ENCODE results near the gene TOMM70.

TOMM70 gene

DNA sequence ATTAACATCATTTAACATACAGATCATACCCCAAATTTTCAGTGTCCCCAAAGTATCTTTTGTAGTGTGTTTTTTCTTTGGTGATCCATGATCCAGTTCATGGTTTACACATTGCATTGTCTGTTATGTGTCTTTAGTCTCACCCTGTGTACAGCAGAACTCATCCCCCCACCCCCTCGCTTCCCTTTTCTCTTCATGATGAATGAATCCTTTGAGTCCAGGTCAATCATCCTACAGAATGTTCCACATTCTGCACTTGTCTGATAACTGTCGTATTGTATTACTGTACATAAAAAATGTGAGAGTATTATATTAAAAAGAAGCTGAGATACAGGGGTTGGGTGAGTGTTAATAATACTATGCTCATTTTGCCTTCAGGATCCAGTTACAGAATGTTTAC is 80.9 kb downstream of the TOMM70 start:
- DNase-seq: no peak

DNA sequence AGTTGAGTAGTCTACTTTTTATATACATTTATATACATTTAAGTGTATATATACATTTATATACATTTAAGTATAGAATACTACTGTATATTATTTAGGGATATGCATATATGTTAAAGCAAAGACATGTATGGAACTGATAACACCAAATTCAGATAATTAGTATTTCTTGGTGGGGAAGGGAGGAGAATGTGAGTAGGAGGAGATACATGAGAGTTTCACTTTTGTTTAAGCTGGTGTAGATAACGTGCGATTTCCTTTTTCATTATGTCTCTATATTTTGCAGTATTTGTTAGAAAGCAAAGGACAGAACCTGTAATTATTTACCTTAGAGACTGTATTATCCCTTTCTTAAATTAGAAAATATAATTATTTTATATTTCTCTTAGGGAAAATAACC is 83.0 kb downstream of the TOMM70 start:
- DNase-seq: no peak

DNA sequence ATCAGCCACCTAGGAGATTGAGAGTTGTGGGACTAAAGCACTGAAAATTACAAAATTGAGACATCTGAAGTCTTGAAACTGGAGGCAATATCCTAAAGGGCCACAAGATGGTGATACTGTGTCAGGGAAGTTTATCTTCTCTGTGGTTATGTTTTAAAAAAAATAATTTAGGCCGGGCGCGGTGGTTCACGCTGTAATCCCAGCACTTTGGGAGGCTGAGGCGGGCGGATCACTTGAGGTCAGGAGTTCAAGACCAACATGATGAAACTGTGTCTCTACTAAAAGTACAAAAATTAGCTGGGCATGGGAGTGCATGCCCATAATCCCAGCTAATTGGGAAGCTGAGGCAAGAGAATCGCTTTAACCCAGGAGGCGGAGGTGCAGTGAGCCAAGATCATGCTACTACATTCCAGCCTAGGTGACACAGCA is 84.2 kb downstream of the TOMM70 start:
- no peak for DNase-seq

All from activated CD8-positive, alpha-beta memory T cell treated with anti-CD3 and anti-CD28 coated beads, Interleukin-2, amount 50 U/mL, for 48 hours (primary cell).